ENCODE data around the gene IGFBP5.

DNA sequence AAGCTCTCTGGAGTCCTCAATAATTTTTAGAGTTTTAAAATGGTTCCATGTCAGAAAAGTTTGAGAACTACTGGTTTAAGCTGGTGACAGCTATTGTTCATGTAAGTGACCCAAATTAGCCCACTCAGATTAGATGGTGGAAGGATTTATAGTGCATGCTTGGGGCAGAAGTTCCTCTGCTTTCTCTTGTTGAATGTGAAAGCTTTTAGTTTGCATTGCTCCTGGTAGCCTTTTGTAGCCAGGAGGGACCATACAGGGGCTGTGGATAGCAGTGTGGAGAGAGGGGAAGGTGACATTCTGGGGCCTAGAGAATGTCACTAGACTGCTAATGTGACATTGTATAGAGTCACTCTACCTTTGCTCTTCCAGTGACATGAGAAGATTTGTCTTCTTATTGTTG is 40.3 kb upstream of the IGFBP5 start:
- TF ChIP-seq, protein P1, sequence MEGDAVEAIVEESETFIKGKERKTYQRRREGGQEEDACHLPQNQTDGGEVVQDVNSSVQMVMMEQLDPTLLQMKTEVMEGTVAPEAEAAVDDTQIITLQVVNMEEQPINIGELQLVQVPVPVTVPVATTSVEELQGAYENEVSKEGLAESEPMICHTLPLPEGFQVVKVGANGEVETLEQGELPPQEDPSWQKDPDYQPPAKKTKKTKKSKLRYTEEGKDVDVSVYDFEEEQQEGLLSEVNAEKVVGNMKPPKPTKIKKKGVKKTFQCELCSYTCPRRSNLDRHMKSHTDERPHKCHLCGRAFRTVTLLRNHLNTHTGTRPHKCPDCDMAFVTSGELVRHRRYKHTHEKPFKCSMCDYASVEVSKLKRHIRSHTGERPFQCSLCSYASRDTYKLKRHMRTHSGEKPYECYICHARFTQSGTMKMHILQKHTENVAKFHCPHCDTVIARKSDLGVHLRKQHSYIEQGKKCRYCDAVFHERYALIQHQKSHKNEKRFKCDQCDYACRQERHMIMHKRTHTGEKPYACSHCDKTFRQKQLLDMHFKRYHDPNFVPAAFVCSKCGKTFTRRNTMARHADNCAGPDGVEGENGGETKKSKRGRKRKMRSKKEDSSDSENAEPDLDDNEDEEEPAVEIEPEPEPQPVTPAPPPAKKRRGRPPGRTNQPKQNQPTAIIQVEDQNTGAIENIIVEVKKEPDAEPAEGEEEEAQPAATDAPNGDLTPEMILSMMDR (IDR thresholded peaks at IDR 0.05): no peak
- no peak for TF ChIP-seq EP300 (IDR thresholded peaks at IDR 0.05)

All from gastroesophageal sphincter (tissue), 3 donors.